B cell (primary cell): ENCODE data around the gene HECTD2. TPM values are rescaled to one million over a fixed set of nuclear protein-coding genes. Genes with fewer than 3 reads are reported as not detected.
"Not testable (repeated sequence)": the region's sequence is repeated elsewhere in the genome, so short reads cannot be mapped to it uniquely, and the experiment has no call there.

Experiments
- ATAC-seq: fragments of 200-7000 bp; cut with Tn5 transposase; one replicate; pipeline ENCODE4 v1.10.0; 2021; ENCODE audit warnings: low read depth, mild to moderate bottlenecking, moderate number of reproducible peaks, moderate library complexity
- CTCF ChIA-PET: fragments of 350-600 bp; sonication (Branson Sonifier 250); formaldehyde crosslinking; loops from one replicate; lab custom pipeline; 2021; ENCODE audit warnings: antibody characterized with exemption, inconsistent platforms; lab: Charles Lee
- POLR2A ChIA-PET: fragments of 350-600 bp; sonication (Branson Sonifier 250); formaldehyde crosslinking; loops from one replicate; lab custom pipeline; 2021; ENCODE audit warnings: antibody characterized with exemption; lab: Charles Lee
- DNase-seq: peaks from one replicate; pipeline ENCODE4 v3.0.0; 2013
- H2AFZ ChIP-seq: 2 replicates; pipeline ENCODE4 v1.6.1; 2012; ENCODE audit warnings: mild to moderate bottlenecking, low read depth, low read length; ENCODE audit not compliant: insufficient read depth, poor library complexity, severe bottlenecking
- H3K27ac ChIP-seq, 2 donors: 1 replicate in 1 of 2; 2 replicates in 1 of 2; pipeline ENCODE4 v1.5.1; 2012 to 2013; ENCODE audit warnings: low read length in 2 of 2, mild to moderate bottlenecking in 2 of 2, moderate library complexity in 1 of 2
- H3K27me3 ChIP-seq, 4 experiments: fragments of 200-600 bp in 1 of 4; sonication (generic) in 1 of 4; replicated peaks in 1 of 4; 1 replicate in 2 of 4; 2 replicates in 2 of 4; pipeline versions ENCODE4 v1.6.1 to v1.7.0; 2013 to 2016; ENCODE audit warnings: low read length in 3 of 4, mild to moderate bottlenecking in 2 of 4, mixed read lengths in 1 of 4, moderate library complexity in 1 of 4; ENCODE audit not compliant: insufficient read depth in 4 of 4, control insufficient read depth in 3 of 4; ENCODE audit errors: control extremely low read depth in 1 of 4
- H3K36me3 ChIP-seq, 2 experiments: replicated peaks in 1 of 2; 1 replicate in 1 of 2; 2 replicates in 1 of 2; pipeline versions ENCODE4 v1.6.1 to v1.7.1; 2013; ENCODE audit warnings: low read length in 1 of 2; ENCODE audit not compliant: insufficient read depth in 2 of 2, control insufficient read depth in 1 of 2; ENCODE audit errors: control extremely low read depth in 1 of 2, extremely low read depth in 1 of 2
- H3K4me1 ChIP-seq, 2 donors: fragments of 200-600 bp in 1 of 2; sonication (generic) in 1 of 2; 1 replicate in 1 of 2; 2 replicates in 1 of 2; pipeline versions ENCODE4 v1.5.1 to v1.6.1; 2013 to 2017; ENCODE audit warnings: low read length in 2 of 2; ENCODE audit not compliant: control insufficient read depth in 2 of 2, insufficient read depth in 2 of 2
- H3K4me2 ChIP-seq: replicated peaks from 2 replicates; pipeline ENCODE3; 2012; ENCODE audit warnings: mild to moderate bottlenecking, low read depth, low read length; ENCODE audit not compliant: poor library complexity, severe bottlenecking
- H3K4me3 ChIP-seq, 5 experiments: fragments of 200-600 bp in 1 of 5; sonication (generic) in 1 of 5; 1 replicate in 3 of 5; 2 replicates in 2 of 5; pipeline versions ENCODE4 v1.5.1 to v1.7.0; 2011 to 2016; ENCODE audit warnings: low read length in 4 of 5, mild to moderate bottlenecking in 4 of 5, low read depth in 2 of 5, control low read depth in 1 of 5, moderate library complexity in 1 of 5; ENCODE audit not compliant: insufficient read depth in 1 of 5; ENCODE audit errors: control extremely low read depth in 1 of 5, extremely low read depth in 1 of 5
- H3K79me2 ChIP-seq: fragments of 200-600 bp; sonication (generic); one replicate; pipeline ENCODE4 v1.6.0; 2016; ENCODE audit warnings: low read length; ENCODE audit not compliant: control insufficient read depth, insufficient read depth
- H3K9ac ChIP-seq: fragments of 200-600 bp; sonication (generic); 2 replicates; pipeline ENCODE4 v1.6.1; 2017; ENCODE audit warnings: mild to moderate bottlenecking, low read length, moderate library complexity
- H3K9me3 ChIP-seq, 3 donors: one replicate each; pipeline versions ENCODE4 v1.6.1 to v1.7.1; 2013; ENCODE audit warnings: low read length in 2 of 3; ENCODE audit not compliant: control insufficient read depth in 2 of 3, insufficient read depth in 1 of 3; ENCODE audit errors: control extremely low read depth in 1 of 3
- H4K20me1 ChIP-seq: 2 replicates; pipeline ENCODE4 v1.6.0; 2012; ENCODE audit warnings: mild to moderate bottlenecking, low read length; ENCODE audit not compliant: insufficient read depth, control insufficient read depth, poor library complexity, severe bottlenecking
- H3K27ac Mint-ChIP-seq: one replicate; pipeline ENCODE4 v1.8.0; 2021; ENCODE audit warnings: mixed read lengths
- H3K27me3 Mint-ChIP-seq: one replicate; pipeline ENCODE4 v1.8.0; 2021; ENCODE audit warnings: mixed read lengths
- H3K4me1 Mint-ChIP-seq: one replicate; pipeline ENCODE4 v1.8.0; 2021; ENCODE audit warnings: mixed read lengths
- H3K4me3 Mint-ChIP-seq: one replicate; pipeline ENCODE4 v1.8.0; 2021; ENCODE audit warnings: mixed read lengths
- H3K9me3 Mint-ChIP-seq: one replicate; pipeline ENCODE4 v1.8.0; 2022; ENCODE audit warnings: mixed read lengths; ENCODE audit not compliant: insufficient read depth
- CTCF ChIP-seq: fragments of 200-600 bp; IDR thresholded peaks from one replicate; pipeline ENCODE4 v1.8.0; 2022; ENCODE audit warnings: antibody characterized with exemption, mild to moderate bottlenecking
- EZH2 ChIP-seq: IDR thresholded peaks from 2 replicates; pipeline ENCODE4 v1.6.1; 2012; ENCODE audit warnings: borderline replicate concordance, low read depth, mild to moderate bottlenecking, moderate library complexity, low read length; ENCODE audit not compliant: insufficient read depth, poor library complexity, severe bottlenecking
- WGBS: methylation state at CpG from one replicate; pipeline ENCODE4 v1.1.5; 2013; ENCODE audit warnings: missing lambda C conversion rate; ENCODE audit not compliant: insufficient coverage; 5-methylcytosine and 5-hydroxymethylcytosine counted together
- intact Hi-C: fragments of 100-400 bp; cut with micrococcal nuclease; formaldehyde crosslinking; loops from one replicate; pipeline ENCODE4 v1.10.0; 2022
- polyA plus RNA-seq: library from polyadenylated mRNA; depleted of rRNA; stranded (reverse); fragments of >200 nt; gene quantifications from 2 replicates; pipeline ENCODE4 v1.2.3, GENCODE V29; 2012
- total RNA-seq, 2 donors: library from RNA; stranded (reverse); fragments of 120-200 nt in 1 of 2; gene quantifications; 1 replicate in 1 of 2; 2 replicates in 1 of 2; pipeline versions ENCODE4 v1.2.3 to v1.2.4, GENCODE V29; 2013 to 2022

Gene HECTD2
- total and polyA plus RNA-seq, 2 donors (not counting 1 experiment from before 2014, with no cell fraction given) = 2.9 to 7.9 TPM

- Histone ChIP-seq H3K4me1 (no peaks in the 10 kb centered on the region), H3K27me3 (peaks cover 0 to 5% (median 0%) of the 10 kb centered on the region in 4 experiments), H3K36me3 (no peaks in the 10 kb centered on the region), H3K9ac (no peak overlapping the region), H3K79me2 (no peaks in the 10 kb centered on the region), H3K9me3 (peaks cover 0 to 8% (median 0%) of the 10 kb centered on the region in 3 donors), H2AFZ (no peak overlapping the region), H3K27ac (no peak overlapping the region), H3K4me3 (no peak overlapping the region), H3K4me2 (no peak overlapping the region), H4K20me1 (no peaks in the 10 kb centered on the region)
- H3K27ac Mint-ChIP-seq = no peak overlapping the region
- no peaks in the 10 kb centered on the region for H3K4me1 Mint-ChIP-seq
- H3K4me3 Mint-ChIP-seq = no peak overlapping the region
- DNase-seq (no peak), ATAC-seq (no peak)
- ChIA-PET CTCF (interaction anchor here (0.6 kb wide), 2 partner anchors 116 to 1724 kb away, joined by 3 read pairs; no protein-coding TSS in a partner anchor), POLR2A (no interaction called here)
- intact Hi-C loops = no loop called here
- H3K27me3 Mint-ChIP-seq = peaks cover 24% of the 10 kb centered on the region
- 67% methylated on average over 1 of the region's 1 CpG for WGBS
- TF ChIP-seq EZH2 (no peak), CTCF (no peak)
- H3K9me3 Mint-ChIP-seq = peaks cover 3% of the 10 kb centered on the region
Measured at GRCh38 chr10:91559169-91559568, 149.0 kb downstream of the HECTD2 start.

- CTCF ChIA-PET = interaction anchor here (0.6 kb wide), 1 partner anchor 1724 kb away, joined by 3 read pairs; no protein-coding TSS in a partner anchor
- Mint-ChIP-seq H3K27me3 (peaks cover 24% of the 10 kb centered on the region), H3K27ac (no peak overlapping the region), H3K9me3 (peaks cover 3% of the 10 kb centered on the region), H3K4me3 (no peak overlapping the region), H3K4me1 (no peaks in the 10 kb centered on the region)
- no peak overlapping the region for H3K4me2 ChIP-seq
- intact Hi-C loops = no loop called here
- TF ChIP-seq CTCF = no peak
- TF ChIP-seq EZH2 = no peak
- no peak overlapping the region for H2AFZ ChIP-seq
- H3K27me3 ChIP-seq = peaks cover 0 to 5% (median 0%) of the 10 kb centered on the region in 4 experiments
- WGBS = no CpG with 5 or more reads among the region's 2 CpGs
- POLR2A ChIA-PET = no interaction called here
- peaks cover 0 to 8% (median 0%) of the 10 kb centered on the region in 3 donors for H3K9me3 ChIP-seq
- no peak overlapping the region for H3K27ac ChIP-seq
- no peaks in the 10 kb centered on the region for H3K79me2 ChIP-seq
- H3K4me3 ChIP-seq = no peak overlapping the region
- no peaks in the 10 kb centered on the region for H3K36me3 ChIP-seq
- H3K4me1 ChIP-seq = no peaks in the 10 kb centered on the region
- H4K20me1 ChIP-seq = no peaks in the 10 kb centered on the region
- DNase-seq (no peak), ATAC-seq (no peak)
- no peak overlapping the region for H3K9ac ChIP-seq
Measured at GRCh38 chr10:91559750-91560149, 149.6 kb downstream of the HECTD2 start.

GRCh38 chr10:91560827-91561226 lies 150.7 kb downstream of the HECTD2 start:
- CTCF ChIA-PET, H3K4me2 ChIP-seq, H3K79me2 ChIP-seq, H3K4me3 ChIP-seq, intact Hi-C loops, POLR2A ChIA-PET, H3K36me3 ChIP-seq, H3K27ac Mint-ChIP-seq, H3K27me3 ChIP-seq, ATAC-seq, DNase-seq, H3K4me1 Mint-ChIP-seq, H3K27ac ChIP-seq, H2AFZ ChIP-seq, H3K9me3 Mint-ChIP-seq, H4K20me1 ChIP-seq, H3K9ac ChIP-seq, H3K4me1 ChIP-seq, H3K4me3 Mint-ChIP-seq, H3K9me3 ChIP-seq: not testable (repeated sequence)
- peaks cover 24% of the 10 kb centered on the region for H3K27me3 Mint-ChIP-seq
- WGBS = 90% methylated on average over 3 of the region's 3 CpGs
